Small intestine (tissue), 7 donors: ENCODE data around the gene PARD3. TPM values are rescaled to one million over a fixed set of nuclear protein-coding genes. Genes with fewer than 3 reads are reported as not detected.
"Not testable (repeated sequence)": the region's sequence is repeated elsewhere in the genome, so short reads cannot be mapped to it uniquely, and the experiment has no call there.

Source experiments
- DNase-seq, 2 donors: peaks; one replicate each; pipeline versions ENCODE4 v3.0.0 to v3.0.0-alpha.2; 2013
- FAIRE-seq: peaks from 2 replicates; lab custom pipeline; 2012; peaks lifted over from hg19 to GRCh38; lab: Jason Lieb, UNC
- H3K27ac ChIP-seq, 3 donors: one replicate each; pipeline ENCODE4 v1.5.1; 2013; ENCODE audit warnings: low read length in 2 of 3, mild to moderate bottlenecking in 2 of 3, control low read depth in 1 of 3, inconsistent platforms in 1 of 3, low read depth in 1 of 3, moderate library complexity in 1 of 3
- H3K27me3 ChIP-seq, 3 donors: one replicate each; pipeline ENCODE4 v1.6.1; 2013; ENCODE audit warnings: low read length in 3 of 3, inconsistent platforms in 1 of 3; ENCODE audit not compliant: control insufficient read depth in 3 of 3, insufficient read depth in 3 of 3
- H3K36me3 ChIP-seq, 3 donors: one replicate each; pipeline ENCODE4 v1.6.1; 2013; ENCODE audit warnings: low read length in 3 of 3, inconsistent platforms in 1 of 3, low read depth in 1 of 3, mild to moderate bottlenecking in 1 of 3, moderate library complexity in 1 of 3; ENCODE audit not compliant: control insufficient read depth in 3 of 3, insufficient read depth in 2 of 3
- H3K4me1 ChIP-seq, 3 donors: one replicate each; pipeline ENCODE4 v1.6.1; 2013; ENCODE audit warnings: low read length in 2 of 3, inconsistent platforms in 1 of 3, low read depth in 1 of 3, mild to moderate bottlenecking in 1 of 3, moderate library complexity in 1 of 3; ENCODE audit not compliant: control insufficient read depth in 3 of 3, insufficient read depth in 2 of 3
- H3K4me3 ChIP-seq, 3 donors: one replicate each; pipeline ENCODE4 v1.5.1; 2013; ENCODE audit warnings: low read length in 3 of 3, control low read depth in 1 of 3, inconsistent platforms in 1 of 3, low read depth in 1 of 3, mild to moderate bottlenecking in 1 of 3, moderate library complexity in 1 of 3
- H3K9me3 ChIP-seq, 2 donors: one replicate each; pipeline ENCODE4 v1.6.1; 2013; ENCODE audit warnings: low read depth in 1 of 2, low read length in 1 of 2; ENCODE audit not compliant: control insufficient read depth in 2 of 2, insufficient read depth in 1 of 2
- WGBS, 3 donors: extraction: QIAGEN DNeasy Blood & Tissue Kit; methylation state at CpG; one replicate each; pipeline ENCODE4 v1.1.7; 2013; 5-methylcytosine and 5-hydroxymethylcytosine counted together
- polyA plus RNA-seq, 4 donors: library from polyadenylated mRNA; stranded (reverse) in 3 of 4; unstranded in 1 of 4; fragments of 200-250 nt in 3 of 4; fragments of 120-200 nt in 1 of 4; gene quantifications; one replicate each; pipeline versions ENCODE4 v1.2.1 to v1.2.3, GENCODE V29; 2013
- donor health status: healthy with polysubstance abuse.
- donor health status: control.
- donor health status: control.
- donor health status: Bipolar disorder and iron deficiency.
- donor health status: healthy.

Gene PARD3
- polyA plus RNA-seq, 4 donors, result 14.3 to 24.3 (median 15.5) TPM

DNA sequence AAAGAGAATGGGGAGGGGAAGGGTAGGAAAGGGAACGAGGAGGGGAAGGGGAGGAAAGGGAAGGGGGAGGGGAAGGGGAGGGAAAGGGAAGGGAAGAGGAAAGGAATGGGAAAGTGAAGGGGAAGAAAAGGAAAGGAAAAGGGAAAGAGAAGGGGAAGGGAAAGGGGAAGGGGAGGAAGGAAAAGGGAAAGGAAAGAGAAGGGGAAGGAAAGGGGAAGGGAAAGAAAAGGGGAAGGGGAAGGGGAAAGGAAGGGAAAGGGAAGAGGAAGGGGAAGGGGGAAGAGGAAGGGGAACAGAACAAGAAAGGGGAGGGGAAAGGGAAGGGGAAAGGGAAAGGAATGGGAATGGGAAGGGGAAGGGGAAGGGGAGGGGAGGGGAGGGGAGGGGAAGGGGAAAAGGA, 352.1 kb downstream of the PARD3 start:
- DNase-seq (no peak), FAIRE-seq (no peak)
- Histone ChIP-seq H3K36me3 (peaks cover 0 to 2% (median 0%) of the 10 kb centered on the region in 3 donors), H3K27ac (no peak overlapping the region), H3K27me3 (no peaks in the 10 kb centered on the region), H3K9me3 (no peaks in the 10 kb centered on the region), H3K4me1 (no peaks in the 10 kb centered on the region), H3K4me3 (no peak overlapping the region)
- WGBS, 3 donors, result 82 to 86% (median 86%) methylated on average over 1 of the region's 1 CpG

DNA sequence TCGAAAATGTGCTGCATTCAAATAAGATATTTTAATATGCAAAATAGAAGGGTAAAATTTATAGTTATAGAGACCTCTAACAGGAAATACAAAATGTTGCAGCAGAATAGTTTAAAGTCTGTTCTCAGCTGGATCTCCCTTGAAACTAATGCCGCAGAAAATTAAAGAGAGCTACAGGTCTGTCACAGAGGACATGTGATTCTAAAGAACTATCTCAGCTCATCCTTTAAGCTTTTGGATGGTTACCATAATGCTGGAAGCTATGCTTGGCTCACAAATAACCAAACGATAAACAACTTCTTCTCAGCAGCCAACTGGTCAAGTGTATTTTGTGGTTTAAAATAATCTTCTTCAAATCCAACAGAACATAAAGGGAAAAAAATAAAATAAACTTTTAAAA, 353.0 kb downstream of the PARD3 start:
- no peak for DNase-seq
- no peak overlapping the region for H3K4me3 ChIP-seq
- no peak for FAIRE-seq
- H3K9me3 ChIP-seq, result no peaks in the 10 kb centered on the region
- no peaks in the 10 kb centered on the region for H3K36me3 ChIP-seq
- H3K4me1 ChIP-seq, result no peaks in the 10 kb centered on the region
- no peak overlapping the region for H3K27ac ChIP-seq
- 71 to 87% (median 83%) methylated on average over 3 of the region's 3 CpGs for WGBS, 3 donors
- no peaks in the 10 kb centered on the region for H3K27me3 ChIP-seq

DNA sequence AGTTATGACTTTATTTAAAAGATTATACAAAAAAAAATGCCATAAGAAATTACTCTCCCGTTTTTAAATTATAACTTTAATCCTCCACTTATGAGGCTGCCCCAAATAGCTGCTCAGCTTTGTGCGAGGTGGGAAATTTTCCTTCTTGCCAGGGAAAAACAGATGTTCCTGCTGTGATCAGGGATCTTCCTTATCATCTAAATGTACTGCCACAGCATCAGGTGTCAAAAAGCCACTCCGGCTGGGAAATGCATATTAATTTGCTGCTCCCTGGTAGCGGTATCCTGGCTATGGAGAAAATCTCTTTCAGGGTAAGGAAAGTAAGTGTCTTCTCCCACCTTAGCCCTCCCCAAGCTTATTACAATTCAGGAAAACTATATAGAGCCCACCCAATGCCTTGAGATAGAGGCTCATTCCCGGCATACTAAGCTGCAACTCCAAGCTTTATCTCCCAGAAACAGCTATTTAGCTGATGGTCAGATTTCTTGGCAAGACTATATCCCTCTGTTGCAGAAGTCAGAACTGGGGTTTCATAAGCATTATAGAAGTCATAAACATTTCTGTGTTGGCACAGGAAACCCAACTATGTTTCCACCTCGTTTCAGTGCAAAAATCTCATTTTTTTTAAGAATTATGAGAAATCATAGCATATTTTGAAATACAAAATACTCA, 360.4 kb downstream of the PARD3 start:
- DNase-seq, result no peak
- peaks cover 0 to 2% (median 0%) of the 10 kb centered on the region in 3 donors for H3K4me1 ChIP-seq
- no peaks in the 10 kb centered on the region for H3K9me3 ChIP-seq
- 81 to 87% (median 85%) methylated on average over 6 of the region's 6 CpGs for WGBS, 3 donors
- no peaks in the 10 kb centered on the region for H3K36me3 ChIP-seq
- H3K27ac ChIP-seq, result no peak overlapping the region
- H3K4me3 ChIP-seq, result no peak overlapping the region
- no peaks in the 10 kb centered on the region for H3K27me3 ChIP-seq
- FAIRE-seq, result no peak

DNA sequence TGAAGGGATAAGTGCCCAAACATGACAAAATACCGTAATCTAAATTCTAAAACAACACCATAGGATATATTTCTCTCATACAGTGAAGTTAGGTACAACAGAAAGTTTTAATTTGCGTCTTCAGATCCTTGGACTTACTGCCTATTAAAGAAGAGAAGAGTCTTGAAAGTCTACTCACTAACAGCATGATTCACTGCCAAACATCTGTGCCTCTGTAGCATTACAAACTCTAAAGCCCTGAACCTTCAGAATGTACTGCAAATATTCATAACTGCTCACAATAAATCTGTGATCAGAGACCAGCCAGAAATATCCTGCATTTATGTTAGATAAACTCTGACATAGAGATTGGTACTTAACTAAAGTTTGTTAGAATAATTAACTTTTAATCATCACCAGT, 365.3 kb downstream of the PARD3 start:
- Histone ChIP-seq H3K36me3 (no peaks in the 10 kb centered on the region), H3K4me1 (peaks cover 0 to 2% (median 0%) of the 10 kb centered on the region in 3 donors), H3K9me3 (no peaks in the 10 kb centered on the region), H3K4me3 (no peak overlapping the region), H3K27me3 (no peaks in the 10 kb centered on the region), H3K27ac (no peak overlapping the region)
- FAIRE-seq (no peak), DNase-seq (no peak)
- 80 to 98% (median 90%) methylated on average over 2 of the region's 2 CpGs for WGBS, 3 donors

- DNase-seq (peak; percentile 34 to 48), FAIRE-seq (no peak)
- no peak overlapping the region for H3K27ac ChIP-seq
- H3K4me3 ChIP-seq, result no peak overlapping the region
- no peaks in the 10 kb centered on the region for H3K9me3 ChIP-seq
- no peaks in the 10 kb centered on the region for H3K36me3 ChIP-seq
- no peaks in the 10 kb centered on the region for H3K27me3 ChIP-seq
- H3K4me1 ChIP-seq, result peaks cover 0 to 2% (median 0%) of the 10 kb centered on the region in 3 donors
- WGBS, 3 donors, result 73 to 88% (median 75%) methylated on average over 3 of the region's 3 CpGs
These were observed 369.0 kb downstream of the PARD3 start for GRCh38 chr10:34446049-34446448.

DNA sequence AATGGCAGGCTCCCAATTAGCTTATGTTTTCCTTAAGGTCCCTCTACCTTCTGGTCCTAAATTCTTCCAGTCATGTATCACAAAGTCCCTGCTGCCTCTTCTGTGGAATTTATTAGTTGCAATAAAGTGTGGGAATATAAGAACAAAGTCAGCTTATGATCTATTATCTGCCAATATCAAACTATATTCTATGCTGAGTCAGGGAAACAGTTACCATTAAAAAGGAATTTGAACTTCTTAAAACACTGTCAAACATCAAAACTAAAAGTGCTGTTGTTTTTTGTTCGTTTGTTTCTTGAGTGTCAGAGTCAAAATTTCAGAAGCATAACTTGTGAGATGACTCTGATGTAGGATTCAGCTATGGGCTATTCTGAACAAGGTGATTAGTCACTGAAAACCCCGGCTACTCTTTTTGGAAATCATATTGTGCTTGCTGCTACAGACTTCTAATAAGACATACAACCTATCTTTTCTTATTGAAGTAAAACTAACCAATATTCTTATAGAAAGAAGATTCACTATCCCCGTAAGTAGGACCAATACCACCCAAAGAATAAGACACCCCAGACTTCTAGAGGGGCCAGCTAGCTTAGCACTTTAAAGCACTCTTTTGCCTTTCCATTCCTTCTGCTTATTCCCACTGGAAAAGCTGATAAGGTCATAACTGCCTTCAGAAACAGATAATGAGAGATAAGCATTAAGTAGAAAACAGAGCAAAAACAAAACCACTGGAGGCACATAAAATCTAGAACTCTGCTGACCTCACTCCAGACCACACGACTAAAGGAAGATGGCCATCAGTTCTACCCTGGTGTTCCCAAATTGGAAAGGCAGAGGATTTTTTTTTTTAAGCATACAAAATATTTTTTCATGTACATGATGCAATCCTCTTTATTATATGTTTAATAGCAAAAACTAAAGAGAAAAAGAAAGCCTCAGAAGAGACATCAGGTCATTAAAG, 370.6 kb downstream of the PARD3 start:
- H3K4me1 ChIP-seq, result peaks cover 0 to 2% (median 0%) of the 10 kb centered on the region in 3 donors
- no peak for FAIRE-seq
- WGBS, 3 donors, result 67 to 69% (median 68%) methylated on average over 4 of the region's 4 CpGs

GRCh38 chr10:34439386-34439785, 375.7 kb downstream of the PARD3 start:
- not testable (repeated sequence) for H3K27ac ChIP-seq, H3K9me3 ChIP-seq, FAIRE-seq, DNase-seq, H3K4me1 ChIP-seq, H3K27me3 ChIP-seq, H3K36me3 ChIP-seq, H3K4me3 ChIP-seq
- 75 to 83% (median 82%) methylated on average over 4 of the region's 4 CpGs for WGBS, 3 donors

More for the DNA sequence above, 370.6 kb downstream of the PARD3 start:
- no peaks in the 10 kb centered on the region for H3K27me3 ChIP-seq
- DNase-seq, result peak in 1 of 2 donors; percentile 38
- H3K36me3 ChIP-seq, result no peaks in the 10 kb centered on the region
- H3K9me3 ChIP-seq, result no peaks in the 10 kb centered on the region
- H3K4me3 ChIP-seq, result no peak overlapping the region
- no peak overlapping the region for H3K27ac ChIP-seq

DNA sequence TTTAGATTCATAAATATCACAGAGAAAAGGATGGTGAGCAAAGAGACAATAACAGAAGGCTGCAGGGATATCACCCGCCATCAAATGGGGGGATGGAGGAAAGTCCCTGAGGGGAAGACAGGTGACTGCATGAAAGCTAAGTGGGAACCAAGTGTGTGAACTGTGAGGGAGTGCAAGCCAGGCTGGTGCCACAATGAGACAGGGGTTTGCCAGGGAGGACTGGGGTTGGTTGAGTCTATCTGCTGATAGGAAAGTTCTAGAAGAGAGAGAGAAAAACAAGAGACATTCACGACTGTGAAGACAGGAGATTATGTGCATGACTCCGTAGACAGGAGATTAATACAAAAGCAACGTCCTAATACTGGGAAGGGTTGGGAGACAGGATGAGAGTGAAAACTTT, 376.4 kb downstream of the PARD3 start:
- 82 to 93% (median 85%) methylated on average over 4 of the region's 4 CpGs for WGBS, 3 donors
- no peaks in the 10 kb centered on the region for H3K4me1 ChIP-seq
- no peaks in the 10 kb centered on the region for H3K9me3 ChIP-seq
- H3K27me3 ChIP-seq, result no peaks in the 10 kb centered on the region
- no peak overlapping the region for H3K27ac ChIP-seq
- FAIRE-seq (no peak), DNase-seq (no peak)
- no peaks in the 10 kb centered on the region for H3K36me3 ChIP-seq
- no peak overlapping the region for H3K4me3 ChIP-seq
